HCT116 (cell line): ENCODE measurements around the gene RNF10. TPM values are rescaled to one million over a fixed set of nuclear protein-coding genes. Genes with fewer than 3 reads are reported as not detected.

ENCODE experiments used
- ATAC-seq: fragments of 200-7000 bp; cut with Tn5 transposase; 2 replicates; pipeline ENCODE4 v1.9.1; 2020; ENCODE audit warnings: mild to moderate bottlenecking, moderate library complexity
- BruUV-seq: library from RNA; stranded (reverse); fragments of 400-500 nt; replicated peaks from 2 replicates; lab custom pipeline; 2021; lab: Mats Ljungman, UMichigan
- CTCF ChIA-PET: fragments of 300-600 bp; sonication (Branson Sonifier 250); formaldehyde crosslinking; loops from one replicate; lab custom pipeline; 2021; ENCODE audit warnings: antibody characterized with exemption; lab: Charles Lee
- POLR2A ChIA-PET: fragments of 300-600, 350-600 bp; sonication (Branson Sonifier 250); formaldehyde crosslinking; loops from one replicate; lab custom pipeline; 2021; ENCODE audit warnings: antibody characterized with exemption; lab: Charles Lee
- RAD21 ChIA-PET, 2 experiments: fragments of 300-600 bp; sonication (Branson Sonifier 250); formaldehyde crosslinking; loops; one replicate each; lab custom pipeline; 2023; ENCODE audit warnings: low total read pairs in 2 of 2; ENCODE audit not compliant: uncharacterized antibody in 2 of 2, unreplicated experiment in 2 of 2, low non-redundant PET in 1 of 2; lab: Charles Lee
- DNase-seq: peaks from one replicate; pipeline ENCODE4 v3.0.0-alpha.2; 2010; ENCODE audit warnings: low read depth, low spot score
- H2AFZ ChIP-seq: fragments of 200-600 bp; shearing (Covaris generic), sonication (generic); 2 replicates; pipeline ENCODE4 v1.6.1; 2017; ENCODE audit warnings: low read depth, mixed run types, mixed read lengths, antibody characterized with exemption, low read length; ENCODE audit not compliant: poor library complexity, severe bottlenecking
- H3K27ac ChIP-seq: 2 replicates; pipeline ENCODE4 v1.5.1; 2012; ENCODE audit warnings: low read depth, low read length
- H3K27me3 ChIP-seq: fragments of 200-600 bp; sonication (generic); 2 replicates; pipeline ENCODE4 v1.6.1; 2016; ENCODE audit warnings: mixed run types, low read length, mixed read lengths; ENCODE audit not compliant: insufficient read depth
- H3K36me3 ChIP-seq, 2 experiments: fragments of 200-500 bp in 1 of 2; fragments of 200-600 bp in 1 of 2; sonication (Bioruptor generic) in 1 of 2; sonication (generic) in 1 of 2; 2 replicates each; pipeline versions ENCODE4 v1.5.1 to v1.6.1; 2014 to 2016; ENCODE audit warnings: low read length in 2 of 2, inconsistent platforms in 1 of 2, mixed read lengths in 1 of 2, mixed run types in 1 of 2; ENCODE audit not compliant: insufficient read depth in 2 of 2, control insufficient read depth in 1 of 2
- H3K4me1 ChIP-seq, 2 experiments: fragments of 200-600 bp in 1 of 2; sonication (generic) in 1 of 2; 2 replicates each; pipeline versions ENCODE4 v1.5.1 to v1.6.1; 2012 to 2017; ENCODE audit warnings: low read length in 2 of 2, inconsistent platforms in 1 of 2, mild to moderate bottlenecking in 1 of 2, mixed read lengths in 1 of 2, mixed run types in 1 of 2, moderate library complexity in 1 of 2; ENCODE audit not compliant: insufficient read depth in 2 of 2, control insufficient read depth in 1 of 2
- H3K4me2 ChIP-seq: fragments of 200-600 bp; sonication (generic); 2 replicates; pipeline ENCODE4 v1.6.1; 2017; ENCODE audit warnings: mixed run types, low read length, mixed read lengths
- H3K4me3 ChIP-seq, 2 experiments: fragments of 200-600 bp in 1 of 2; sonication (generic) in 1 of 2; replicated peaks in 1 of 2; 2 replicates each; pipeline ENCODE4 v1.5.1; 2011 to 2016; ENCODE audit warnings: low read length in 2 of 2, control low read depth in 1 of 2, low read depth in 1 of 2, mild to moderate bottlenecking in 1 of 2, mixed read lengths in 1 of 2, mixed run types in 1 of 2
- H3K79me2 ChIP-seq: fragments of 200-600 bp; sonication (generic); 2 replicates; pipeline ENCODE4 v1.6.1; 2017; ENCODE audit warnings: mild to moderate bottlenecking, mixed run types, low read length, moderate library complexity, mixed read lengths; ENCODE audit not compliant: insufficient read depth
- H3K9ac ChIP-seq: fragments of 200-600 bp; sonication (generic); 2 replicates; pipeline ENCODE4 v1.6.1; 2016; ENCODE audit warnings: low read length, mixed read lengths
- H3K9me2 ChIP-seq: fragments of 200-600 bp; sonication (generic), shearing (Covaris generic); 2 replicates; pipeline ENCODE4 v1.6.1; 2017; ENCODE audit warnings: mixed run types, mild to moderate bottlenecking, moderate library complexity; ENCODE audit not compliant: insufficient read depth
- H3K9me3 ChIP-seq, 2 experiments: fragments of 200-500 bp in 1 of 2; fragments of 200-600 bp in 1 of 2; sonication (Bioruptor generic) in 1 of 2; sonication (generic) in 1 of 2; 2 replicates each; pipeline ENCODE4 v1.6.1; 2014 to 2017; ENCODE audit warnings: low read length in 2 of 2, mixed read lengths in 2 of 2, inconsistent platforms in 1 of 2, low read depth in 1 of 2, mild to moderate bottlenecking in 1 of 2, mixed run types in 1 of 2, moderate library complexity in 1 of 2; ENCODE audit not compliant: control insufficient read depth in 1 of 2, insufficient read depth in 1 of 2
- H4K20me1 ChIP-seq: fragments of 200-600 bp; sonication (generic), shearing (Covaris generic); 2 replicates; pipeline ENCODE4 v1.6.1; 2017; ENCODE audit warnings: mixed run types, mild to moderate bottlenecking, moderate library complexity; ENCODE audit not compliant: insufficient read depth
- CBX3 ChIP-seq: IDR thresholded peaks from 2 replicates; pipeline ENCODE4 v1.6.1; 2012; ENCODE audit warnings: low read depth
- CEBPB ChIP-seq: IDR thresholded peaks from 2 replicates; pipeline ENCODE4 v1.6.1; 2012; ENCODE audit warnings: low read depth
- EGR1 ChIP-seq: IDR thresholded peaks from 2 replicates; pipeline ENCODE4 v1.6.1; 2012; ENCODE audit warnings: low read depth
- ELF1 ChIP-seq: IDR thresholded peaks from 2 replicates; pipeline ENCODE4 v1.6.1; 2012; ENCODE audit warnings: low read depth, borderline replicate concordance
- EZH2 ChIP-seq: fragments of 200-600 bp; sonication (generic); IDR thresholded peaks from 2 replicates; pipeline ENCODE4 v1.6.1; 2017; ENCODE audit warnings: antibody characterized with exemption, mixed run types
- EZH2phosphoT487 ChIP-seq: fragments of 200-600 bp; IDR thresholded peaks from 2 replicates; pipeline ENCODE4 v1.6.1; 2018; ENCODE audit warnings: antibody characterized with exemption, borderline replicate concordance
- FOSL1 ChIP-seq: IDR thresholded peaks from 2 replicates; pipeline ENCODE4 v1.6.1; 2012; ENCODE audit warnings: low read depth
- JUND ChIP-seq: IDR thresholded peaks from 2 replicates; pipeline ENCODE4 v1.6.1; 2012
- POLR2A ChIP-seq: IDR thresholded peaks from 2 replicates; pipeline ENCODE4 v1.7.0; 2011; ENCODE audit warnings: borderline replicate concordance; ENCODE audit not compliant: insufficient read depth, insufficient read length; ENCODE audit errors: extremely low read depth
- POLR2AphosphoS5 ChIP-seq: IDR thresholded peaks from 2 replicates; pipeline ENCODE4 v1.6.1; 2011; ENCODE audit warnings: mild to moderate bottlenecking, low read depth, low read length, moderate library complexity
- RAD21 ChIP-seq: IDR thresholded peaks from 2 replicates; pipeline ENCODE4 v1.6.1; 2012; ENCODE audit warnings: low read depth, mild to moderate bottlenecking
- REST ChIP-seq: IDR thresholded peaks from 2 replicates; pipeline ENCODE4 v1.6.1; 2012; ENCODE audit warnings: low read depth
- SP1 ChIP-seq: IDR thresholded peaks from 2 replicates; pipeline ENCODE4 v1.6.1; 2012; ENCODE audit warnings: low read depth
- SRF ChIP-seq: IDR thresholded peaks from 2 replicates; pipeline ENCODE4 v1.6.1; 2012; ENCODE audit warnings: low read depth
- ZFX ChIP-seq: fragments of 450-650 bp; IDR thresholded peaks from 2 replicates; pipeline ENCODE4 v1.6.1; 2017
- intact Hi-C: fragments of 100-400 bp; cut with micrococcal nuclease; formaldehyde crosslinking; loops from 2 replicates; pipeline ENCODE4 v1.10.0; 2022
- total RNA-seq: library from RNA; stranded (reverse); gene quantifications from one replicate; pipeline ENCODE4 v1.2.1, GENCODE V29; 2021; ENCODE audit not compliant: unreplicated experiment
- TF ChIP-seq, protein P1 (sequence below): IDR thresholded peaks from 2 replicates; pipeline ENCODE4 v1.6.1; 2012
- TF ChIP-seq, protein P2 (sequence below), 3 experiments: fragments of 200-600 bp in 1 of 3; sonication (generic) in 1 of 3; IDR thresholded peaks in 2 of 3; conservative IDR thresholded peaks in 1 of 3; 2 replicates each; pipeline ENCODE4 v1.5.1; 2012 to 2017; ENCODE audit warnings: low read depth in 2 of 3, low read length in 2 of 3, antibody characterized with exemption in 1 of 3, borderline replicate concordance in 1 of 3, control low read depth in 1 of 3, mild to moderate bottlenecking in 1 of 3, mixed read lengths in 1 of 3, mixed run types in 1 of 3, moderate library complexity in 1 of 3; ENCODE audit not compliant: insufficient read depth in 1 of 3

Gene RNF10
- total RNA-seq, 1 experiment from 2014 or later = 141 TPM

DNA sequence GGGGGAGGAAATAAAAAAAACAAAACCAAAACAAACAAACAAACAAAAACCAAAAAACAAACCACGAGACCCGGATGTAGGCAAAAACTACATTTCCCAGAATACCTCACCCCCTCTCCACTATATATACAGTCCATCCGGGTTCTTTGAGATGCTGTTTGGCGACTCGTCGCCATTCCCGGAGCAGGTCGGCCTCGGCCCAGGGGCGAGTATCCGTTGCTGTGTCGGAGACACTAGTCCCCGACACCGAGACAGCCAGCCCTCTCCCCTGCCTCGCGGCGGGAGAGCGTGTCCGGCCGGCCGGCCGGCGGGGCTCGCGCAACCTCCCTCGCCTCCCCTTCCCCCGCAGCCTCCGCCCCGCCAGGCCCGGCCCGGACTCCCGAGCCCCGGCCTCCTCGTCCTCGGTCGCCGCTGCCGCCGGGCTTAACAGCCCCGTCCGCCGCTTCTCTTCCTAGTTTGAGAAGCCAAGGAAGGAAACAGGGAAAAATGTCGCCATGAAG is at the start of gene RNF10 (continued):
- TF ChIP-seq POLR2AphosphoS5 = peak; percentile 98
- no peak for TF ChIP-seq FOSL1
- TF ChIP-seq, protein P1, sequence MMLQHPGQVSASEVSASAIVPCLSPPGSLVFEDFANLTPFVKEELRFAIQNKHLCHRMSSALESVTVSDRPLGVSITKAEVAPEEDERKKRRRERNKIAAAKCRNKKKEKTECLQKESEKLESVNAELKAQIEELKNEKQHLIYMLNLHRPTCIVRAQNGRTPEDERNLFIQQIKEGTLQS = no peak
- no peak for TF ChIP-seq CEBPB
- peak; percentile 70; the same call in 1 of the 2 replicates for TF ChIP-seq ELF1
- TF ChIP-seq RAD21 = no peak

GRCh38 chr12:120485961-120486881 is 47.9 kb upstream of the RNF10 start:
- ChIA-PET RAD21 (no interaction called here), CTCF (interaction anchor here (1.2 kb wide), 1 partner anchor 12 kb away, joined by 3 read pairs; no protein-coding TSS in a partner anchor), POLR2A (no interaction called here)
- no peak overlapping the region for H3K4me2 ChIP-seq
- H4K20me1 ChIP-seq = no peaks in the 10 kb centered on the region
- no peaks in the 10 kb centered on the region for H3K27me3 ChIP-seq
- intact Hi-C loops = no loop called here
- no peaks in the 10 kb centered on the region; a peak in 2 of 4 replicates for H3K36me3 ChIP-seq
- no peak overlapping the region for H3K9ac ChIP-seq
- ATAC-seq (no peak), DNase-seq (no peak)
- no TSS peak for BruUV-seq
- no peak overlapping the region for H2AFZ ChIP-seq
- H3K79me2 ChIP-seq = 0 out of 2 replicates have a peak, but pooled peaks cover 2% of the 10 kb centered on the region
- H3K9me2 ChIP-seq = no peaks in the 10 kb centered on the region
- H3K9me3 ChIP-seq = no peaks in the 10 kb centered on the region
- H3K27ac ChIP-seq = no peak overlapping the region
- no peak overlapping the region for H3K4me3 ChIP-seq
- no peaks in the 10 kb centered on the region for H3K4me1 ChIP-seq
- TF ChIP-seq, protein P1 = no peak
- TF ChIP-seq EGR1 = no peak
- no peak for TF ChIP-seq CBX3
- TF ChIP-seq REST = no peak
- TF ChIP-seq ZFX = no peak
- no peak for TF ChIP-seq POLR2A
- no peak for TF ChIP-seq SRF
- no peak for TF ChIP-seq EZH2phosphoT487
- TF ChIP-seq, protein P2, sequence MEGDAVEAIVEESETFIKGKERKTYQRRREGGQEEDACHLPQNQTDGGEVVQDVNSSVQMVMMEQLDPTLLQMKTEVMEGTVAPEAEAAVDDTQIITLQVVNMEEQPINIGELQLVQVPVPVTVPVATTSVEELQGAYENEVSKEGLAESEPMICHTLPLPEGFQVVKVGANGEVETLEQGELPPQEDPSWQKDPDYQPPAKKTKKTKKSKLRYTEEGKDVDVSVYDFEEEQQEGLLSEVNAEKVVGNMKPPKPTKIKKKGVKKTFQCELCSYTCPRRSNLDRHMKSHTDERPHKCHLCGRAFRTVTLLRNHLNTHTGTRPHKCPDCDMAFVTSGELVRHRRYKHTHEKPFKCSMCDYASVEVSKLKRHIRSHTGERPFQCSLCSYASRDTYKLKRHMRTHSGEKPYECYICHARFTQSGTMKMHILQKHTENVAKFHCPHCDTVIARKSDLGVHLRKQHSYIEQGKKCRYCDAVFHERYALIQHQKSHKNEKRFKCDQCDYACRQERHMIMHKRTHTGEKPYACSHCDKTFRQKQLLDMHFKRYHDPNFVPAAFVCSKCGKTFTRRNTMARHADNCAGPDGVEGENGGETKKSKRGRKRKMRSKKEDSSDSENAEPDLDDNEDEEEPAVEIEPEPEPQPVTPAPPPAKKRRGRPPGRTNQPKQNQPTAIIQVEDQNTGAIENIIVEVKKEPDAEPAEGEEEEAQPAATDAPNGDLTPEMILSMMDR (IDR thresholded peaks at IDR 0.05 in 2 of 3, conservative IDR thresholded peaks at IDR 0.05 in 1 of 3; ENCODE audit: borderline replicate concordance in 1 of 3, insufficient read depth in 1 of 3, low read depth in 2 of 3, low read length in 2 of 3) = no peak
- no peak for TF ChIP-seq JUND
- TF ChIP-seq SP1 = no peak
- no peak for TF ChIP-seq EZH2
